Left hindlimb (tissue), 1 donor: Measurements from ENCODE around the gene GRPEL2.

Source experiments
- DNase-seq: peaks from one replicate; pipeline ENCODE4 v3.0.0-alpha.2; 2018

Gene GRPEL2, protein sequence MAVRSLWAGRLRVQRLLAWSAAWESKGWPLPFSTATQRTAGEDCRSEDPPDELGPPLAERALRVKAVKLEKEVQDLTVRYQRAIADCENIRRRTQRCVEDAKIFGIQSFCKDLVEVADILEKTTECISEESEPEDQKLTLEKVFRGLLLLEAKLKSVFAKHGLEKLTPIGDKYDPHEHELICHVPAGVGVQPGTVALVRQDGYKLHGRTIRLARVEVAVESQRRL

DNA sequence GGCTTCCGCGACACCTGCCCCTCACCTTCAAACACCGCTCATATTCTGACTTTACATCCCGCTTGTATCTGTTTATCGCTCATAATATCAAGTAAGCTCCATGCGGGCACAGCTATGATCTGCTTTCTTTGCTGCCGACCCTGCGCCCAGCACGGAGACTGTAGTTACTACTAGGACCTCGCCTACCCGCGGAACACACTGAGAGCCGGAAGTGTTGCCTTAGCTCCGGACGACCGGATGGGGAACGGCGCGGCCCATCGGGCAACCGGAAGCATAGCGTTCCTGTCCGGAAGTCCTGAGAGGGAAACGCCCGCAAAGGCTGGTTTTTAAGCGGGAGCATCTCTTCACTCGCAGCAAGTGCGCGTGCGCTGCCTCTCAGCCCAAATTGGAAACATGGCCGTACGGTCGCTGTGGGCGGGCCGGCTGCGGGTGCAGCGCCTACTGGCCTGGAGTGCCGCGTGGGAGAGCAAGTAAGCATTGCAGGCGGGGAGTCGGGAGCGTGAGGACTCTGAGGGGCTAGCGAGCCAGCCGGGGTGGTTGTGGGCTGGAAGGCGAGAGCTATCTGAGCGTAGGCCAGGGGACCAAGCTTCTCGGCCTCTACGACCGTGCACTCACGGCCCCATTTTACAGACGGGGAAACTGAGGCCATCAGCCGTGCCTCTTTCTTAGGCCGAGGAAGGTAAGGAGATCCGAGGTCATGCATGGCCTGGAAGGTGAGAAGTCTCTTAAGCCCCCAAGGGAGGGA lies at the start of gene GRPEL2:
Gene GRPEL2, plus strand, starts transcription at position 353 of the 745 bp plus-strand sequence. Its CDS starts 41 bp downstream, at position 394.
- peak; percentile 97 for DNase-seq

DNA sequence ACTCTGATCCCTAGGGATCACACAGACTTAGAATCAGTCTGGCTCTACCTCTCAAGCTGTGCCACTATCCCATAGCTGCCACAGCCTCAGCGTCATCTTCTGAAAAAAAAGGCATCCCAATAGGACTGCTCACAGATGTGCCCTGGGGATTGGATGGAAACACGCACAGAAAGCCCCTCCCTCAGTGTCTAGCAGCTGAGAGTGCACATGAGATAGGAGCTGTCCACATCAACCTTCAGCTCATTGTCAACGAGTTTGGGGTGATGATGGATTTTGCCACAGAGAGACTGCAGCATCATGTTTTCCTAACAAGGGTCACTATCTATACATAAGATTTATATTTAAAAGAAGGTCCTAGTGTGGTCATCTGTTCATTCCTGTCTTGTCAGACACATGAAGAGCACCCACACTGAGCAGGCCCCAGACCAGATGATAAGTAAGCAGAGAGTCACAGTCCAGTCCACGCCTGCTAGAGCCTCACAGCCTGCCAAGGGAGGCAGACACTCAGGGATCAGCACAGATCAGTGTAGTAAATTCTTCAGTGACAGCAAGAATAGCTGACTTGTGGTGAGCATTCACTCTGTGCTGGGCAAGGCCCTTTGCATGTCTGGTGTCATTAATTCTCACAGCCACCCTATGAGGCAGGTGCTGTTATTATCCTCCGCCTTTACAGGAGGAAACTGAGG lies 47.8 kb upstream of the GRPEL2 start:
- no peak for DNase-seq

DNA sequence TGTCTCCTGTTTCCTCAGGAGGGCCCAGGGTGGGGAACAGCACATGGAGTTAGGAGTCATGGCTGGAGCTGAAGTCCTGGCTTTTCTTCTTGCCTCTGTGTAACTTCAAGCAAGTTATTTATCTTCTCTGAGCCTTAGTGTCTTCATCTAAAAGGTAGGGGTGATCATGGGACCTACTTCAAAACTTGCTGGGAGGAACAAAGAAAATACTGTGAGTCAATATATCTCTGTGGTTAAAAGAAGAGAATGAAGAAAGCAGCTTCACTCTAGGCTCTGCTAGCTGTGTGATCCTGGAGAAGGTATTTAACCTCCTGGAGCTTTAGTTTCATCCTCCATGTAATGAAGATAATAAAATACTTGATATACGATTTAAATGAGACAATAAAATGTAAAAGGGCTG lies 47.1 kb upstream of the GRPEL2 start:
- no peak for DNase-seq

DNA sequence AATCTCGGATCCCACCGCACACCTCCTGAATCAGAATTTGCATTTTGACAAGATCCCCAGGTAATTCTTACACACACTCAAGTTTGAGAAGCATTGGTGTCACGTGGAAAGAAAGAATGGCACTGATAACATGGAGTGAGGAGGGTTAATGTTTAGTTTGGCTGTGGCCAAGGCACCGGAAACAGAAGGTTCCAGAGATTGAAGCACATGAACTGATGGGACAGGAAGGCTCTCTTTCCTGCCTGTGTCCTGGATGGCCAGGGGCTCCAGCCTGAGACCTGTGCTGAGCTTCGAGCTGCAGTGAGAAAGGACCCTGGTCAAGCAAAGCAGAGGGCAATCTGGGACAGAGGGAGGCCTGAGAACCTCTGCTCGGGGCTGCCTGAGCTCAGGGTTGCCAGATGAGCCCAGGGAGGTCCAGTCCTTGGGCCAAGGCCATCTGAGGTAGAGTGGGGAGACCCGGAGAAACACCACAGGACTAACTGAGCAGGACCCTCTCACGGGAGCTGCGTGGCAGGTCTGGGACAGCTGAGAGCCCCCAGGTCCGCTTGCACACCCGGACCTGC lies 46.4 kb upstream of the GRPEL2 start:
- DNase-seq: no peak

DNA sequence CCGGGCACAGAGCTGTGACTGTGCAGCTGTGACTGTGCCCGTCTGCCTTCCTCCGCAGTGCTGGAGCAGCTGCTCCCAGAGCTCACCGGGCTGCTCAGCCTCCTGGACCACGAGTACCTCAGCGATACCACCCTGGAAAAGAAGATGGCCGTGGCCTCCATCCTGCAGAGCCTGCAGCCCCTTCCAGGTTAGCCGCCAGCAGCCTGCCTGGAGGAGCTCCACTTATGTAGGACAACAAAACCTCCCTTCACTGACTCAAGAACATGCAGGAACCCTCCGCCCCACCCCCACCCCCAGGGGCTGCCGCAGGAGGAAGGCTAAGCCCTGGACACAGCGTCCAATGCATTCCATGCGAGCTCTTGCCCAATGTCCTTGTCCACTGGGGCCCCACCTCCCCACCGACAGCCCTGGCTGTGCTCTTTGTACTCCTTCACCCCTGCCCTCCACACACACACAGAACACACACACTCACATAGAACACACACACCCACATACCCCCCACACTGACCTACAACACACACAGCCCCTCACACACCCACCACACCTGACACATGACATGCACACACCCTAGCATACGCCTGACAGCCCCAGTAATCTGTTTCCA lies 45.7 kb upstream of the GRPEL2 start:
- no peak for DNase-seq

DNA sequence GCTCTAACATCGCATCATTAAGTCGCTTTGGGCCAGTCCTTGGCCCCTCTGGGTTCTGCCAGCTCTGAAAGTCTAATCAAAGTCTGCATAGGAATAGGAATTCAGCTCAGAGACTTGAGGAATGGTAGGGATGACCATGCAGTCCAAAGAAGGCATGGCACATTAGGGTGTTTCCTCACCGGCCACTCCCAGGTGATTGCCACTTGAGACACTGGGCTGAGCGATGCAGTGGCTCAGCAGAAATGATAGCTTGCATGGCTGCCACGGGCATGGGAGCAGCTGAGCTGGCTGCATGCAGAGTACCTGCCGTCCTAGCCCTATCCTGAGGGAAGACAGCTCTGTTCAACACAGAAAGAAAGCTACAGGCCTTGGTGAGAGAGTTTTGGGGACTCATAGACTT lies 44.9 kb upstream of the GRPEL2 start:
- no peak for DNase-seq

DNA sequence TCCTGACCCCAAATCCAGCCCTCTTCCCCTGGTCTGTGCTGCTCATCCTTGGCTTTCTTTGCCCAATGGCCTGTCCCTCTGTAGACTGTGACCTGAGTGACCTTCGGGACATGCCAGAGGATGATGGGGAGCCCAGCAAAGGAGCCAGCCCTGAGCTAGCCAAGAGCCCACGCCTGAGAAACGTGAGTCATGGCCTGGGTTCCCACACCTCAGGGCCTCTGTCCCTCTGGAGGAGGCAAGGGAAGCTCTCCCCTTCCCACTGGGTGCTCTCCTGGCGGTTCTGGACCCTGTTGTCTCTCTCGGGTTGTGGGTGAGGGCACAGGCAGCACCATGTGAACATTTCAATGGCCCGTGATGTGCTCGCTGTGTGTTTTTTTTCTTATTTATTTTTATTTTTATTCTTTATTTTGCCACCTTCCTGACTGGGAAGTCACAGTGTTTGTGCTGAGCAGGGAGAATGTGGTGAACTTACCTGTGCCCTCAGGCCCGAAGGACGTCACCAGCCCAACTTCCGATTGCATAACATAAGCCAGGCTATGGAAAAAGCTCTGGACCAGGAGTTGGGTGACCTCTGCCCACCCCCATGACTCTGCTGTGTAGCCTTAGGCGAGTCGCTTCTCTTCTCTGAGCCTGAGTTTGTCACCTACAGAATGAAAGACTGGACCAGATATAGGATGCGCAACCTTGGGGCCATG lies 44.1 kb upstream of the GRPEL2 start:
- no peak for DNase-seq

DNA sequence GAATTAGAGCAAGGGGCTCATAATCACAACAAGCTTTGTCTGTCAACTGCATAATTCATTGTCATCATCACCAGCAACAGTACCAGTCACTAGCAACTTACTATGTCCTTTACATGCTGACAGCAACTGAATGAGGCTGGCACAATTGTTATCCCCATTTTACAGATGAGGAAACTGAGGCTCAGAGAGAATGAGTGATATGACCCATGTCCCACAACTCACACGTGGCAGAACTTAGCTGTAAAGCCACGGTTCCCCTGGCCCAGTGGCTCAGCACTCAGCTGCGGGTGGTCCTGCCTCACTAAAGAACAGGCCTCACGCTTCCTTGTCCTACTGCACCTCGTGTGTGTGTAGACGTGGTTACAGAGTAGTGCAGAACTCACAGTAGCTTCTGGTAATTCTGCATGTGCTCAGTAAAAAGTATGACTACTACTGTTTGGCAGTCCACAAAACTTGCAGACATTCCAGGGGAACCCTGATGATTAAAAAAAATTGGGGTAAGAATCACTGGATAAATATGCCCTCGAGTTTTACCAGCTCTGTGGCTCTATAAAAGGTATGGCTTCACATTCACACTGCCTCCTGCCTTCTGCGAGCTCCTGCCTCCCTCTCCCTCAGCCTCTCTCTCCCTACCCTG lies 43.4 kb upstream of the GRPEL2 start:
- DNase-seq: no peak

DNA sequence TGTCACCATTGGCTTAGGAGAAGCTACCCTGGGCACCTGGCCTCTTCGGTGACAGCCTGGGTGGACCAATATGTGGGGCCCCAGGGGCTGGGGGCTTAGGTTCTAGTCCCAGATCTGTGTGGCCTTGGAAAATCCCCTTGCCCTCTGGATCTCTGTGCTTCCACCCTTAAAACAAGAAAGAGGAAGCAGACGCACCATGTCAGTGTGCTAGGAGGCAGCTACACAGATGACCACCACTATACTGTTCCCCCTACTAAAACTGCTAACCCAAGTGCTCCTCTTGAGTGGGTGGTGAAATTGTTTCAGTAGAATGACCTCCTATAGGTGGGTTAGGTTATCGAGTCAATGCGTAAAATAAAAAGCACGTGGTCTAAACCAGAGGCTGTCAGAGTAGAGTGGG lies 42.7 kb upstream of the GRPEL2 start:
- no peak for DNase-seq

DNA sequence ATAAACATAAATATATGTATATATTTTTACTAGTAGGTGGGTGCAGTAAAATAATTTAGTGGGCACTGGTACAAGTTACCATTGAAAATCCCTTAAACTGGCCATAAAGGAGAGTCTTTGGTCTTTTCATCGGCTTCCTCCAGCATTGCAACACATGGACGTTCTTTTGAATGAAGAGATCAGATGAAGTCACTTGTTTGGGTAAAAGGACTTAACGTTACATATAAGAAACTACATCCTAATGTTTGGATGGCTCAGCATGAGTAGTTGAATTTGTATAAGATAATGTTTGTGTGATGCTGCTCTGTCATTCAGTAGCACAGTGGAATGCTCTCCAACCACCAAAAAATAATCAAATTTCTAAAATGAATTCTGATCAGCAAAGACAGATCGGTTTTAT lies 42.1 kb upstream of the GRPEL2 start:
- DNase-seq: no peak

DNA sequence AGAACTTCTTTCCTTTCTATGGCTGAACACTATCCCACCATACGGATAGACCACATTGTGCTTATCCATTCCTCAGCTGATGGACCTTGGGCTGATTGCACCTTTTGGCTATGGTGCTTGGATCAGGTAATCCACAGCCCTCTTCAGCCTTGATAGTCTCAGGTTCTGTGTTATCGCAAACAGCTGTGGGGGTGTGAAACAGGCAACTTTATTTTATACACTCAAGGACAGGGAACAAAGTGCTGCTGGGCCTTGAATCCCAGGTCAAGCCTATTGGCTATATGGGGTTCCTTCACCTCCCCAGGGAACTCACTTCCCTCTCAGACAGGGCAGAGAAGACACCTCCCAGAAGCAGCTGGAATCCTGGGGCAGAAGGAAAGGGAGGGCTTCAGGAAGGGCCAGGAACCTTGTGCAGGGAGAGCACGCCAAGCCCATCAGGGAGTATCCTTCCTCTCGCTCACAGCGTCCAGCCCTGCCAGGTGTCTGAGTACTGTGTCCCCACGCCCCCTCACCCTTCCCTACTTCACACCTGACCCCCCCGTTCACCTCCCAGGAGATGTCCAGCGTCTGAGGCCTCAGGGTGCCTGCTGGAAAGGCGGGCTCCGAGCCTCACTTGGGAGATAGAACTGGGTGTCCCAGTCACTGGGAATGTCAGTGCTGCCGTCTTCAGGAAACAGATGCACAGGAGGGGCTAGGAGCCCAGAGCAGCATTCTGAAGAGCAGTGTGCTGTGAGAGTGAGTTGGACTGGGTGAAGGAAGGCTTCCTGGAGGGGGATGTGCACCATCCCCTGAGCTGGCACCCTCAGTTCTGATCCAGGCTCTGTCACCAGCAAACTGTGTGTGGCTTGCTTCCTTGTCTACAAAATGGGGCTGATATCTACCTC lies 40.9 kb upstream of the GRPEL2 start:
- DNase-seq: no peak

DNA sequence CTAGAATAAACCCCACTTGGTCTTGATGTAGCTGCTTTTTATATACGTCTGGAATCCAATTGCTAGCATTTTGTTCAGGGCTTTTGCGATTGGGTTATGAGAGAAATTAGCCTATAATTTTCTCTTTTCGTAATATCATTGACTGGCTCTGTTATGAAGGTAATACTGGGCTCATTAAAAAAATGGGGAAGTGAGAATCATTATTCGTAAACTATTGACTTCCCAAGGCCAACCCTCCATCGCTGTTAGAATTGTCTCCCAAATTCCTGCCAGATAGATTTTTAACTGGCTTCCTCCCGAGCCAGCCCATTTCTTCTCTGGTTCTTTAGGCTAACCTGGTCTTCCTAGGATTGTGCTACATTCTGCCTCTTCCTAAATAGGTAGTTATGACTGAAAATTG lies 35.9 kb upstream of the GRPEL2 start:
- DNase-seq: no peak

DNA sequence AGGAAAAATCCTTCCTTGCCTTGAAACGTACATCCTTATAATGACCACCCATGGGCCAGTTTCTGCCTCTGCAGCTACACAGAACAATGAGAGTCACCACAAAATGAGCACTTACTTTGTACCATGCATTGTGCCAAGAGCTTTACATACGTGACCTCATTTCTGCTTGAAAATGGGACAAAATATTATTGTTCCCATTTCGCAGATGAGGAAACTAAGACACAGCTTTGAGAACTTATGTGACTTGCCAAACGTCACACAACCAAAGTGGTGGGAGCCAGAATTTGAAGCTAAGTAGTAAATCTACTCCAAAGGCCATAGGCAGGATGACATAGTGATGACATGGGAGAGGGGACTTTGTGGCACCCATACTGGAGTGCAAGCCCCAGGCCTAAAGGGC lies 34.8 kb upstream of the GRPEL2 start:
- DNase-seq: no peak

DNA sequence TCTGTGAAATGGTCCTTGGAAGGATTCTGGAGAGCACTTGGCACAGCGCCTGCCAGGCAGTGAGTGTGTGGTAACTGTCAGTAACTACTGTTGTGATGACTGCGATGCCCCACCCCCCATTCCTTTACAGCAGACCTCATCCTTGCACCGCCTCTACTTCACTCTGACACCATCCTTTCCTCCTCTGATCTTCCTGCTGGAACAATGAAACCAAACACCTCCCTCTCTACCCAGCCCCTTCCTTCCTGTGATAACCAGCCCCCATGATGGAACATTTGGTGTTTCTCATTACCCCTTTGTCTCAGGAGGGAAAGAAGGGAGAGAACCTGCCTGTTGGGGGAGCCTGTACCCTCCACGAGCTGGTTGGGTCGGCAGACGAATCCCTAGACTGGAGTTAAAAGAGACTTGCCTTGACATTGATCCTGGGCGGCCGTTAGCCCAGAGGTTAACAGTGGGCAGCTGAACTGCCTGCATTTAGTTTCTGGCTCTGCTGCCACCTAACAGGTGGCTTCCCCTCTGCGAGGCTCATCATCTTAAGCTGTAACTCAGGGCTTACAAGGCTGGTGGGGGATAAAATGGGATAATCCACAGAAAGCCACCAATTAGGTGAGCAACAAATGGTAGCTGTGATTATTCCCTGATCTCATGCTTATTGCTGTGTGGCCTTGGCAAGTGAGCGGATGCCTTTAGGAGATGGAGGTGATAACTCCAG lies 34.2 kb upstream of the GRPEL2 start:
- DNase-seq: no peak

DNA sequence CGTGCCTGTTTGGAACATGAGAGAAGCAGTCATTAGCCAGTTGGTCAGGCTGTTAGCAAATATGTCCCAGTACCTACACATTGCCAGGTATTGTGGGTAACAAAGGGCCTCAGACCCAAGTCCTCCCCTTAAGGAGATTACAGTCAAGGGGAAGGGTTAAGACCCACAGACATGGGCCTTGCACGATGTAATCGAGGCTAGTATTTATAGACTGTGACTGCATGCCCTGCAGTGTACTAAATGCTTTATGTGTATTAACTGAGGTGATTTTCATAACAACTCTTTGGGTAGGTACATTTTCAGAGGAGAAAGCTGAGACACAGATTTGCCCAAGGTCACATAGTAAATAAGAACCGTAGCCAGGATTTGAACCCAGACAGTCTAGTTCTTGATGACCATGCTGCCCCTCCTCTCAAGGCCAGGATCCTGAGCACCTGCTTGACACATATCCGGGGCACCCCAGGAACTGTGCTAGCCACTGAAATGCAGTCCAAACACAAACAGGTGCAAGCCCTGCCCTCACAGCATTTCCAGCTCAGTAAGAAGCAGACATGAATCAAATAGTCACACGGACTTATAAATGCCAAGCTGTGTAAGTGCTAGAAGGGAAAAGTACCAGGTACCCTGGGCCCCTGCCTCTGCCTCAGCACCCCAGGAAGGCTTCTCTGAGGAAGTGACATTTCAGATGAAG lies 32.0 kb upstream of the GRPEL2 start:
- DNase-seq: no peak

DNA sequence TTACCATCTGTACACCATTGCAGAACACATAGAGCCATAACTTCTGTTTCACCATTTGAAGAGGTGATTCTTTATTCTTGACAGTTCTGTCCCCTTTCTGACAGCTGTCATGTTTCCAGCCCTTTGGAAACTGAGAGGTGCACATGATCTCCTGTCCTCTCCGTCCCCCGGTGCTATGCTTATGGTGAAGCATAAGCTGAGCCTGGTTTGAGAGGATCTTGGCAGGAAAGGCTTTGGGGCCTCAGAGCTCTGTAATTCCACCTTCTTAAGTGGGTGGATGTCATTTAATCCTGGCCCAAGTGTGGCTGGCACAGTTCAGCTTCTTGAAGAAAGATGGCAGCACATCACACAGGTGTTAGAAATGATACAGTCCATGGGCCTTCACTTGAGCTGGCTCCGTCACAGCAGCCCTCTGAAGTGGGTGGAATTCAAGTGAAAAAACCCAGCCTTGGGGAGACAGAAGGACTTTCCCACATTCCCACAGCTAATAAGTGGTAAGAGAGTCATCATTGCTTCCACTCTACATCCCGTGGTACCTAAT lies 30.7 kb upstream of the GRPEL2 start:
- no peak for DNase-seq

DNA sequence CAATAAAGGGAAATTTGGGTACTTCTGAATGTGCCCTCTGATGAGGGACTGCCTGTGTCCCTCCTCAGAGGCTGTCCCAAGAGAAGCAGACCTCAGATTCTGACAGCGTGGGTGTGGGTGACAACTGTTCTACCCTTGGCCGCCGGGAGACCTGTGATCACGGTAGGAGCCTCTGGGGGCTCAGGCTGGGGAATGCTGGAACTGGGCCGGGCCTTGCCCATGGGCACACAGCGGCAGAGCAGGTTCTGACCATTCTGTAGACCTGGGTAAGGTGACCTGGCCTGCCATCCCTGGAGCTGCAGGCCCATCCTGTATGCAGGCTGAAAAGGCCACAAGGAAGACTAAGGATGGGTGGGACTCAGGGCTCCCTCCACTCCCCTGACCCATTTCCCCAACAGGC lies 29.5 kb upstream of the GRPEL2 start:
- DNase-seq: no peak

DNA sequence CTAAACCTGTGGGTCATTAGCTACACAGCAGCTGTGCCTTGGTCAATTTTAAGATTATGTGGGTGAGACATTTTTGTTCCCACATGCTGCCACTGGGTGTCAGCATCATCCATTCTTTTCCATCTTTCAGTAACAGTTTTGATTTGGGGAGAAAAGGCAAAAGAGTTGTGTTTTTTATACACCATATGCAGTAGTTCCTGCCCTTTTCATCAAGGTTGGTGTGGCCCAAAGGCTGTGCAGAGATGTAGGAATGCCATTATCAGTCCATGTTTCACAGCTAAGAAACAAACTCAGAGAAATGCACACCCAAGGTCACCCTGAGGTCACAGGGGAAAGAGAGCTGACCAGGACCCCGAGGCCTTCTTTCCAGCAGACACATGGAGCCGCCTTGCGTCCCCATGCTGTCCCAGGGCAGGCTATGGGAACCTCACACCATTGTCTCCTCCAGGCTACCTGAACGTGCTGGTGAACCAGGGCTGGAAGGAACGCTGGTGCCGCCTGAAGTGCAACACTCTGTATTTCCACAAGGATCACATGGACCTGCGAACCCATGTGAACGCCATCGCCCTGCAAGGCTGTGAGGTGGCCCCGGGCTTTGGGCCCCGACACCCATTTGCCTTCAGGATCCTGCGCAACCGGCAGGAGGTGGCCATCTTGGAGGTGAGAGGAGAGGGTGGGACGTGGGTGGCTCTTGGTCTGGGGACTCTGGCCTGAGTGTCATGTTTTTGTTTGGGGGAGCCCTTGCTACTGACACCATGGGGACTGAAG lies 27.8 kb upstream of the GRPEL2 start:
- DNase-seq: no peak

DNA sequence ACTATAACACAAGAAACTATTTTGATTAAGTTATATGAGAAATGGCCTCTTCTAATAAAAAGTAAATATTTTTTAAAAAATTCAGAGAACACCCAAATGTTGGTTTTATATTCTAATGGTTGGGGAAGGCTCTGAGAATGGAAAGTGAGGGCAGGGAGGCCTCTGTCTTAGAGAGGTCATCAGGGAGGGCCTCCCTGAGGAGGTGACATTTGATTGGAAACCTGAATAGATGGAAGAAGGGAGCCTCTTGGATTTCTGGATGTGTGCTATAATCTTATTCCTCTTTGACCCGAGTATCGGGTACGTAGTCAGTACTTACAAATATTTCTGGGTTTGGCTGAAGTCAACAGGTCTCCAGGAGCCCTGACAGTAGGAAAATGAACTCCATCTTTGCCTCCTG lies 26.1 kb upstream of the GRPEL2 start:
- DNase-seq: no peak
